Measurements from ENCODE around the gene PATE3. TPM values are rescaled to one million over a fixed set of nuclear protein-coding genes. Genes with fewer than 3 reads are reported as not detected.

The PATE3 gene
- total and polyA plus RNA-seq, 3 experiments from 2014 or later = not detected

DNA sequence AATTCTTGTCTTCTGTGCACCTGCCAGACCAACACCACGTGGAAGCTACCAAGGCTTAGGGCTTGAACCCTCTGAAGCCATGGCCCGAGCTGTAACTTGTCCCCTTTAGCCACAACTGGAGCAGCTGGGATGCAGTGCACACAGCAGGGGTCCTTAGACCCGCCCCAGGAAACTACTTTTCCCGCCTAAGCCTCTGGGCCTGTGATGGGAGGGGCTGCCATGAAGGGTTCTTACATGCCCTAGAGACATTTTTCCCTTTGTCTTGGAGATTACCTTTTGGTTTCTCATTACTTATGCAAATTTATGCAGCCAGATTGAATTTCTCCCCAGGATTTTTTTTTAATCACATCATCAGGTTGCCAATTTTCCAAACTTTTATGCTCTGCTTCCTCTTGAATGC, 9.7 kb downstream of the PATE3 start:
- CTCF ChIA-PET = no interaction called here
- peaks cover 9 to 22% of the 10 kb centered on the region in 2 donors for H3K27me3 Mint-ChIP-seq
- H3K4me3 Mint-ChIP-seq = no peak overlapping the region
- Histone ChIP-seq H3K4me3 (ENCODE audit: low read length) (no peak overlapping the region), H3K27me3 (ENCODE audit: insufficient read depth, low read length, poor library complexity, severe bottlenecking) (no peaks in the 10 kb centered on the region), H3K4me1 (ENCODE audit: insufficient read depth, low read length) (no peaks in the 10 kb centered on the region), H3K9me3 (ENCODE audit: low read length) (no peaks in the 10 kb centered on the region), H3K36me3 (ENCODE audit: insufficient read depth, low read length) (no peaks in the 10 kb centered on the region), H3K27ac (ENCODE audit: low read depth, low read length) (no peak overlapping the region)
- POLR2A ChIA-PET = no interaction called here
- no peak for DNase-seq
- peaks cover 0 to 5% (median 0%) of the 10 kb centered on the region in 3 donors for H3K36me3 Mint-ChIP-seq
- peaks cover 36 to 55% (median 54%) of the 10 kb centered on the region in 5 donors for H3K9me3 Mint-ChIP-seq
- no peaks in the 10 kb centered on the region for H3K4me1 Mint-ChIP-seq
- H3K27ac Mint-ChIP-seq = no peak overlapping the region

DNA sequence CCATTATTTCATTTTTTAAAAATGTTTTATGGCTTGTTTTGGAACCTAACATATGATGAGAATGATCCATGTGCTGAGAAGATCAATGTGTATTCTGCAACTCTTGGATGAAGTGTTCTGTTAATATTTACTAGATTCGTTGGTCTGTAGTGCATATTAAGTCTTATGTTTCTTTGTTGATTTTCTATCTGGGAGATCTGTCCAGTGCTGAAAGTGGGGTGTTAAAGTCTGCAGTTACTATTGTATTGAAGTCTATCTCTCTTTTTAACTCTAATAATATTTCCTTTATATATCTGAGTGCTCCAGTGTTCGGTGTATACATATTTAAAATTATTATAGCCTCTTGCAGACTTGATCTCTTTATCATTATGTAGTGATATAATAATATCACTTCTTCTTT, 11.9 kb downstream of the PATE3 start:
- no peak overlapping the region for H3K27ac Mint-ChIP-seq
- Histone ChIP-seq H3K27me3 (ENCODE audit: insufficient read depth, low read length, poor library complexity, severe bottlenecking) (no peaks in the 10 kb centered on the region), H3K36me3 (ENCODE audit: insufficient read depth, low read length) (no peaks in the 10 kb centered on the region), H3K4me3 (ENCODE audit: low read length) (no peak overlapping the region), H3K27ac (ENCODE audit: low read depth, low read length) (no peak overlapping the region), H3K9me3 (ENCODE audit: low read length) (no peaks in the 10 kb centered on the region), H3K4me1 (ENCODE audit: insufficient read depth, low read length) (no peaks in the 10 kb centered on the region)
- ChIA-PET CTCF (no interaction called here), POLR2A (no interaction called here)
- no peak overlapping the region for H3K4me3 Mint-ChIP-seq
- no peaks in the 10 kb centered on the region for H3K4me1 Mint-ChIP-seq
- peaks cover 0 to 5% (median 0%) of the 10 kb centered on the region in 3 donors for H3K36me3 Mint-ChIP-seq
- DNase-seq = no peak
- peaks cover 32 to 60% (median 52%) of the 10 kb centered on the region in 5 donors for H3K9me3 Mint-ChIP-seq
- peaks cover 8 to 22% of the 10 kb centered on the region in 2 donors for H3K27me3 Mint-ChIP-seq

DNA sequence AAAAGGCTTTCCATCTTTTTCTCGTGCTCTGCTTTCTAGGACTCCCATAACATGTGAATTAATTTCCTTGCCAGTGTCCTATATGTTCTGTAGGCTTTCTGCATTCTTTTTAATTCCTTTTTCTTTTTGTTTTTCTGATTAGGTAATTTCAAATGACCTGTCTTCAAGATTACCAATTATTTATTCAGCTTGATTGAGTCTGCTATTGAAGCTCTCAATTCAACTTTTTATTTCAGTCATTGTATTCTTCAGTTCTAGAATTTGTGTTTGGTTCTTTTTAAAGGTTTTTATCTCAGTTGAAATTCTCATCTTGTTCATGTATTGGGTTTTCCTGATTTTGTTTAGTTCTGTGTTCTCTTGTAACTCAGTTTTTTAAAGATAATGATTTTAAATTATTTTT, 14.5 kb downstream of the PATE3 start:
- Histone ChIP-seq H3K27ac (ENCODE audit: low read depth, low read length) (no peak overlapping the region), H3K4me1 (ENCODE audit: insufficient read depth, low read length) (no peaks in the 10 kb centered on the region), H3K9me3 (ENCODE audit: low read length) (no peaks in the 10 kb centered on the region), H3K4me3 (ENCODE audit: low read length) (no peak overlapping the region), H3K27me3 (ENCODE audit: insufficient read depth, low read length, poor library complexity, severe bottlenecking) (no peaks in the 10 kb centered on the region), H3K36me3 (ENCODE audit: insufficient read depth, low read length) (no peaks in the 10 kb centered on the region)
- H3K9me3 Mint-ChIP-seq = peaks cover 23 to 52% (median 43%) of the 10 kb centered on the region in 5 donors
- no peak overlapping the region for H3K27ac Mint-ChIP-seq
- H3K27me3 Mint-ChIP-seq = peaks cover 10 to 27% of the 10 kb centered on the region in 2 donors
- no peak overlapping the region for H3K4me3 Mint-ChIP-seq
- DNase-seq = no peak
- POLR2A ChIA-PET = no interaction called here
- CTCF ChIA-PET = no interaction called here
- H3K36me3 Mint-ChIP-seq = peaks cover 0 to 5% (median 0%) of the 10 kb centered on the region in 3 donors
- no peaks in the 10 kb centered on the region for H3K4me1 Mint-ChIP-seq

DNA sequence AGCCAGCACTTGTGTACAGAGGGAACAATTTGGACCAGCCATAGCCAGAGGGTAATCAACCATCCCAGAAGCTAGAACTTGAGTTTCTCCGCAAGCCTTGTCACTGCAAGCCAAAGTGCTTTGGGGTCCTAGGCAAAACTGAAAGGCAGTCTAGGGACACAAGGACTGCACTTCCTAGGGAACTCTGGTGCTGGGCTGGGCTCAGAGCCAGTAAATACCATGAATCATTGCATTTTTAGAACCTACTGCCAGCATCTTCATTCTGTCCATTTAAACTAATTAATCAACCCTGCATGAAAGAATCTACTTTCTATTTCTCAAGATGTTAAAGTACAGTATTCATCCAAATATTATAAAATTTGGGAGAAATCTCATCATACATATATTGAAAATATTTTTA, 20.0 kb downstream of the PATE3 start:
- Histone ChIP-seq H3K9me3 (ENCODE audit: low read length) (no peaks in the 10 kb centered on the region), H3K4me3 (ENCODE audit: low read length) (no peak overlapping the region), H3K27ac (ENCODE audit: low read depth, low read length) (no peak overlapping the region), H3K27me3 (ENCODE audit: insufficient read depth, low read length, poor library complexity, severe bottlenecking) (no peaks in the 10 kb centered on the region), H3K36me3 (ENCODE audit: insufficient read depth, low read length) (no peaks in the 10 kb centered on the region), H3K4me1 (ENCODE audit: insufficient read depth, low read length) (no peaks in the 10 kb centered on the region)
- Mint-ChIP-seq H3K9me3 (peaks cover 2 to 19% (median 11%) of the 10 kb centered on the region in 5 donors), H3K4me1 (no peaks in the 10 kb centered on the region), H3K27me3 (peaks cover 5% of the 10 kb centered on the region in 2 donors), H3K27ac (no peak overlapping the region), H3K36me3 (no peaks in the 10 kb centered on the region), H3K4me3 (no peak overlapping the region)
- POLR2A ChIA-PET = no interaction called here
- no peak for DNase-seq
- CTCF ChIA-PET = no interaction called here

DNA sequence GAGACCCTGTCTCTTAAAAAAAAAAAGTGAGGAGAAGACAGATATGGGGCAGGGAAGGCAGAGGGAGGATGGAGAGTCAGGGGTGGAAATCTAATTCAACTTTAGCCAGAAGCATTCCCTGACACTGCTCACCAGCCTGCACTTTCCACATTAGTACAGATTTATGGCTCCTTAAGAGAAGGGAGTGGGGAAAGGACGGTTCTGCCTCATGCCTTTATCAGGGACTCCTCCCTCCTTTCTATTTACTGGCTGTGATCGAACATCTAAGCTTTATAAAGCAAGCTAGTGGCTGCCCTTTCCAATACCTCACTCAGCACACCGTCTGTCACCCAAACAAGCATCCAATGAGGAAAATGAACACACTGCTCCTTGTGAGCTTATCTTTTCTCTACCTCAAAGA, 45.1 kb downstream of the PATE3 start, which contains the start of gene PATE4:
TSS of gene PATE4 (plus strand) at position 301 of the 400 bp plus-strand sequence. CDS start at position 345, 44 bp downstream.
- H3K4me3 Mint-ChIP-seq = no peak within 1 kb of the TSS

DNA sequence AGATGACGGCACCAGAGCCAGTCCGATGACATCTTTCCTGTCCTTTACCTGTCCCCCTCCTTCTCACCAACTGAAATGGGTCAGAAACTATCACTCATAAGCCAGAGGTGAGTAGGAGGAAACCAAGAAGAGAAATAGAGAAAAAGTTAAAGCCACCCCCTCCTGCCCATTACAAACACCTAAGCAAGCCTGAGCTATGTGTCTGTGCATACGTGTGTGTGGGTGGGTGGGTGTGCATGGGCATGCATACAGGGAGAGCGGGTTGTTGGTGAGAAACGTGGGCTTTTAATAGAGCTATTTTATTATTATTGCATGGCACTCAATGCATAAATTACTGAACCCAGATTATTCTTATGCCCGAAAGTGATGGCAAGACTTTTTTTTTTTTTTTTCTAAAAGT, 47.8 kb downstream of the PATE3 start:
- Mint-ChIP-seq H3K9me3 (peaks cover 4 to 14% (median 8%) of the 10 kb centered on the region in 5 donors), H3K27me3 (peaks cover 10 to 48% of the 10 kb centered on the region in 2 donors), H3K4me3 (no peak overlapping the region), H3K27ac (no peak overlapping the region), H3K4me1 (no peaks in the 10 kb centered on the region), H3K36me3 (peaks cover 0 to 2% (median 0%) of the 10 kb centered on the region in 3 donors)
- no peaks in the 10 kb centered on the region for H3K9me3 ChIP-seq (ENCODE audit: low read length)
- no peak overlapping the region for H3K27ac ChIP-seq (ENCODE audit: low read depth, low read length)
- H3K4me1 ChIP-seq (ENCODE audit: insufficient read depth, low read length) = no peaks in the 10 kb centered on the region
- ChIA-PET CTCF (no interaction called here), POLR2A (no interaction called here)
- H3K36me3 ChIP-seq (ENCODE audit: insufficient read depth, low read length) = no peaks in the 10 kb centered on the region
- no peak overlapping the region for H3K4me3 ChIP-seq (ENCODE audit: low read length)
- no peak for DNase-seq
- H3K27me3 ChIP-seq (ENCODE audit: insufficient read depth, low read length, poor library complexity, severe bottlenecking) = no peaks in the 10 kb centered on the region

More for the DNA sequence above, 45.1 kb downstream of the PATE3 start, which contains the start of gene PATE4:
- Histone ChIP-seq H3K4me3 (ENCODE audit: low read length) (no peak within 1 kb of the TSS), H3K9me3 (ENCODE audit: low read length) (no peaks in the 10 kb centered on the region), H3K4me1 (ENCODE audit: insufficient read depth, low read length) (no peaks in the 10 kb centered on the region), H3K27ac (ENCODE audit: low read depth, low read length) (no peak within 1 kb of the TSS), H3K36me3 (ENCODE audit: insufficient read depth, low read length) (no peaks in the 10 kb centered on the region), H3K27me3 (ENCODE audit: insufficient read depth, low read length, poor library complexity, severe bottlenecking) (no peaks in the 10 kb centered on the region)
- POLR2A ChIA-PET = no interaction called here
- H3K9me3 Mint-ChIP-seq = peaks cover 4 to 14% (median 10%) of the 10 kb centered on the region in 5 donors
- CTCF ChIA-PET = no interaction called here
- DNase-seq = no peak
- H3K27ac Mint-ChIP-seq = no peak within 1 kb of the TSS
- peaks cover 0 to 2% (median 0%) of the 10 kb centered on the region in 3 donors for H3K36me3 Mint-ChIP-seq
- H3K27me3 Mint-ChIP-seq = peaks cover 12 to 32% of the 10 kb centered on the region in 2 donors
- no peaks in the 10 kb centered on the region for H3K4me1 Mint-ChIP-seq

Other genes with a start within 250 kb of the PATE3 start
- gene EI24, start 218.7 kb upstream of the PATE3 start, total RNA-seq = 10 to 100 TPM; 62.7 to 65.7 TPM
- gene EI24, start 218.7 kb upstream of the PATE3 start, polyA plus RNA-seq = 71.7 TPM
- 100 to 1,000 TPM; 140 to 143 TPM for gene STT3A, start 195.3 kb upstream of the PATE3 start, total RNA-seq
- 90.6 TPM for gene STT3A, start 195.3 kb upstream of the PATE3 start, polyA plus RNA-seq
- 100 to 1,000 TPM; 139 to 144 TPM for gene CHEK1, start 163.0 kb upstream of the PATE3 start, total RNA-seq
- 1.2 TPM for gene CHEK1, start 163.0 kb upstream of the PATE3 start, polyA plus RNA-seq
- not detected for gene ACRV1, start 107.3 kb upstream of the PATE3 start, total RNA-seq
- not detected for gene ACRV1, start 107.3 kb upstream of the PATE3 start, polyA plus RNA-seq
- gene PATE1, start 41.8 kb upstream of the PATE3 start, total RNA-seq = not detected
- gene PATE1, start 41.8 kb upstream of the PATE3 start, polyA plus RNA-seq = not detected
- gene PATE2, start 9.3 kb upstream of the PATE3 start, total RNA-seq = not detected
- gene PATE2, start 9.3 kb upstream of the PATE3 start, polyA plus RNA-seq = not detected
- gene PATE4, start 45.2 kb downstream of the PATE3 start, total RNA-seq = not detected
- gene PATE4, start 45.2 kb downstream of the PATE3 start, polyA plus RNA-seq = not detected
- gene HYLS1, start 99.5 kb downstream of the PATE3 start, total RNA-seq = 1 to 10 TPM; 7.3 to 8.1 TPM
- gene HYLS1, start 99.5 kb downstream of the PATE3 start, polyA plus RNA-seq = 6.9 TPM
- 10 to 100 TPM; 16.5 to 19.2 TPM for gene PUS3, start 115.1 kb downstream of the PATE3 start, total RNA-seq
- 17.5 TPM for gene PUS3, start 115.1 kb downstream of the PATE3 start, polyA plus RNA-seq
- gene DDX25, start 116.4 kb downstream of the PATE3 start, total RNA-seq = under 1 TPM in 1 of 2 experiments, not detected in 1; 0.46 TPM
- not detected for gene DDX25, start 116.4 kb downstream of the PATE3 start, polyA plus RNA-seq
- not detected for gene VSIG10L2, start 157.9 kb downstream of the PATE3 start, total RNA-seq
- not detected for gene VSIG10L2, start 157.9 kb downstream of the PATE3 start, polyA plus RNA-seq